ENCODE measurements around the gene NUF2.

The NUF2 gene

DNA sequence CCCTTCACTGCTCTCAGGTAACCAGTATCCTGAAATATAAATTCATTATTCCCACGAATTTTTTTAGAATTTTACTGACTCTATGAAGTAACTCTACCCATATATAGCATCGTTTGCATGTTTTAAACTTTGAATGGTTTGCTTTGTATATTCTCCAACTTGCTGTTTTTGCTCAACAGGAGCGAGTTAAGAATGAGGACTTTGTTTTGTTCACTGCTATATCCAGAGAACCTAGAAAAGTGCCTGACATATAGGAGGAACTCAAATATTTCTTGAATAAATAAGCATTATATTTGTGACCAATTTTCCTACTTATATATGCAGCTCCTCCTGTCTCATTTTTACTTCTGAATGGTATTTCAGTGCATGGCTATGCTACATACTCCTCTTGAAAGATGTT, 43.4 kb downstream of the NUF2 start:
- no peak for TF ChIP-seq ZNF274 (IDR thresholded peaks at IDR 0.05; ENCODE audit: low read depth, low read length)

DNA sequence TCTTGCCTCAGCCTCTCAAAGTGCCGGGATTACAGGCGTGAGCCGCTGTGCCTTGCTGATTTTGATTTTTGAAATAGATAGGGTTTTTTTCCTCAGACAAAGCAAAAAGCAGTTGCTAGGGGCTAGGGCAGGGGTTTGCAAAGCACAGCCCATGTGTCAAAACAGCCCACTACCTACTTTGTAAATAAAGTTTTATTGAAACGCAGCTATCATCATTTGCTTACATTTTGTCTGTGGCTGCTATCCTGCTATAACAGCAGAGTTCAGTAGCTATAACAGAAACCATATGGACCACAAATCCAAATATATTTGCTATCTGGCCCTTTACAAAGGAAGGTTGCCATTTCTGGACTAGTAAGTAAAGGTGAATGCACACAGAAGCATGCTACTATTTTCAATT, 44.8 kb downstream of the NUF2 start:
- H3K4me3 ChIP-seq (ENCODE audit: low read length) = no peak overlapping the region
- no peak for TF ChIP-seq ZNF274 (IDR thresholded peaks at IDR 0.05; ENCODE audit: low read depth, low read length)

More for the DNA sequence above, 43.4 kb downstream of the NUF2 start:
- H3K4me3 ChIP-seq (ENCODE audit: low read length) = no peak overlapping the region

DNA sequence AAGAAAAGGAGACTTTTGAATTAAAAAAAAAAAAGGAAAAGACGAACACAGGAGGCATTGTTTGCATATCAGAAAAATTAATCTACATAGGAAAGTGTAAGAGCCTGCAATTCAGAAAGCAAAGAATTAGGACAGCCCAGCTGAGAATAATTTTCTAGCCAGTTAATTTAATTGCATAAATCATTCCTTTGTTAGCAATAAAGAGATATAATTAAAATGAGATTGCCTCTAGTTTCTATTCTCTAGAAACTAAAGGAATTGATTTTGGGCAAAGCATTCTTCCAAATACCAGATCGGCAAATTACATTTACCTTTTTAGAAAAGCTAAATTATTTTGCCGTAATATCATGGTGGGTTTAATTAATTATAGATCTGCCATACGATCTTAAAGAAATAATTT, 46.0 kb downstream of the NUF2 start:
- TF ChIP-seq ZNF274 (IDR thresholded peaks at IDR 0.05; ENCODE audit: low read depth, low read length) = no peak
- H3K4me3 ChIP-seq (ENCODE audit: low read length) = no peak overlapping the region

- no peak for TF ChIP-seq ZNF274 (IDR thresholded peaks at IDR 0.05; ENCODE audit: low read depth, low read length)
- H3K4me3 ChIP-seq (ENCODE audit: low read length) = no peak overlapping the region
Measured at GRCh38 chr1:163372576-163372975, 50.8 kb downstream of the NUF2 start.

DNA sequence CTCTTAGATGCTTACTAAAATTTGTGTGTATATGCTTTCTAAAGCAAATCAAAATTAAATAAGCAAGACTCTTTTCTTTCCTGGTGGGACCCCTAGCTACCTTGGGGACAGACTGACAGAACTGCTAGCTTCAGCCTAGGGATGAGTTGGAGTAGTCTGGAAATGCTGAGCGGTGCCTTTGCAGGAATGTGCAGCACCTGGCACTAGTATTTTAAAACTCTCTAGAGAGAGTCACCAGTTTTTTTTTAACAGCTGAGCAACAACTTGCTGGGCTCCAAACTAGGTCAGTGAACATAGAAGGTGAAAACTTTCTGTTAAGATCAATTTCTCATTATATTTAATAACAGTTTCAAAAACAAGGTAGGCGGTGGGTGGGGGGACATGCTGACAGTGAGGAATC, 56.8 kb downstream of the NUF2 start:
- no peak for TF ChIP-seq ZNF274 (IDR thresholded peaks at IDR 0.05; ENCODE audit: low read depth, low read length)
- H3K4me3 ChIP-seq (ENCODE audit: low read length) = no peak overlapping the region

DNA sequence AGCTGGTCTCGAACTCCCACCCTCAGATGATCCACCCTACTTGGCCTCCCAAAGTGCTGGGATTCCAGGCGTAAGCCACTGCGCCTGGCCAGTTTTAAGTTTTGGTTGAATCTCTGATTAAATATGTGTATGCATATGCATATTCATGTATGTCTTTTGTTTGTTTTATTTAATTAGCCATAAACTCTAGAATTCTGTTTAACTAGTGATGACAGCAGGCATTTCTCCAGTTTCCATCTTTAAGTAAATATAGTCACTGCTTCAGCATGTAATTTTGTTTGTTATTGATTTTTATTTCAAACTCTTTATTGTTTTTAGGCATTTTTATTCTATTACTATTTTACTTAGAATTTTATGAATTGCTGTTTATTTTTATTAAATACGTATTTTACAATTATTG, 58.0 kb downstream of the NUF2 start:
- H3K4me3 ChIP-seq (ENCODE audit: low read length) = no peak overlapping the region

DNA sequence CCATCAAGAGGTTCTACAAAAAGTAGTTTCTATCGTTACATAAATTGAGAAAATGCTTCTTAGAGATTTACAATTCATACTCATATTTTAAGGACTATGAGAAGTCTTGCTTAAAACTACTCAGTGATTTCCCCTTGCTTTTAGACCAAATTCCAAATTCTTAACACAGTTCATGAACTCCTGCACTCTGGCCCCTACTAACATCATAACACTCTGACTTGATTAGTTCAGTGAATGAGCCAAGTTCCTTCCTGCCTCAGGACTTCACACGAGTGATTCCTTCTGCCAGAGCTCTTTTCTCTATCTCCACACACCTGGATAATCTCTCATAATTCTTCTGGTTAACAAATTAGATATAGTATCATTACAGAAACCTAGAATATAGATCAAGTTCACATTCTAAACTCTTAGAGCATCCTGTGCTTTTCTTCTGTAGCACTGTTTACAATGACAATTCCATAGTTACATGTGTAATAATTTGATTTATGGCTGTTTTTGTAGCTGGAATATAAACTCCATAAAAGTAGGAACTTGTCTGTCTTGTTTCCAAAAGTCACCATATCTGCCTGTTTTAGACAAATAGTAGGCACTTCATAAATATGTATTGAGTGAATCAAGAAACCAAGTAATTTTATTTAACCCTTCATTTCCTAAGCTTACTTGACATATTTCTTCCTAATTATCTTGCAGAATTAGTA, 59.9 kb downstream of the NUF2 start:
- no peak for TF ChIP-seq ZNF274 (IDR thresholded peaks at IDR 0.05; ENCODE audit: low read depth, low read length)
- no peak overlapping the region for H3K4me3 ChIP-seq (ENCODE audit: low read length)

More for the DNA sequence above, 58.0 kb downstream of the NUF2 start:
- no peak for TF ChIP-seq ZNF274 (IDR thresholded peaks at IDR 0.05; ENCODE audit: low read depth, low read length)

DNA sequence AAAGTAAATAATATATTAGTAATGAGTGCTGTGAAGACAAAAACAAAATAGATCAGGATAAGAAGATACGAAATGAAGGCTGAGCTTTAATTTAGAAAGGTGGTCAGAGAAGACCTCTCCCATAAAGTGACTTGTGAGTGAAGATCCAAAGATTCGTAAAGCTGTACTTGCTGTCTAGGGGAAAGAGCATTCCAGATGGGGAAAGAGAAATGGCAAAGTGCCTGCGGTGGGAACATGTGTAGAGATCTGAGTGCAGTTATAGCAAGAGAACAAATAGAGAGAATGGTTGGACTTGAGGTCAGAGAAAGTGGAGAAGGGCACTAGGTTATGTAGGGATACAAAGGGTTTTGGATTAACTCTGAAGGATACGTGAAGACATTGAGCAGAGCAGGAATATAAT, 60.6 kb downstream of the NUF2 start:
- no peak for TF ChIP-seq ZNF274 (IDR thresholded peaks at IDR 0.05; ENCODE audit: low read depth, low read length)
- H3K4me3 ChIP-seq (ENCODE audit: low read length) = no peak overlapping the region

DNA sequence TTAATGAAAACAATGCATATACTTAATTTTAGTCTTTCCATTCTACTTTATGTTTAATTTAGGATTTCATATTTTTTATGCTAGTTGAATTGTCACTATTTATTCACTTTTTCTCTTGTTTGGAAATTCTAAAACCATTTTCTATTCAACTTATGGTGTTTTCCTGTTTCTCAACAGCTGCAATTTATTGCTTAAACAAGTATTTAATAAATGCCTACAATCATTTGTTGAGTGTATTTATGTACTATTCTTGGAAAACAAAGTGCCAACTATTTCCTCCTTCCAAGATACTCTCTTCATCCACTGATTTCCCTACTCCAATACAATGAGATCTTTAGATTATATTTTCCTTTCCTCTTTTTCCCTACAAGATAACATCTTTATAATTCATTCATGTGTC, 65.4 kb downstream of the NUF2 start:
- no peak overlapping the region for H3K4me3 ChIP-seq (ENCODE audit: low read length)
- no peak for TF ChIP-seq ZNF274 (IDR thresholded peaks at IDR 0.05; ENCODE audit: low read depth, low read length)

- no peak overlapping the region for H3K4me3 ChIP-seq (ENCODE audit: low read length)
- no peak for TF ChIP-seq ZNF274 (IDR thresholded peaks at IDR 0.05; ENCODE audit: low read depth, low read length)
Measured at GRCh38 chr1:163388970-163389369, 67.2 kb downstream of the NUF2 start.

- H3K4me3 ChIP-seq (ENCODE audit: low read length) = no peak overlapping the region
- no peak for TF ChIP-seq ZNF274 (IDR thresholded peaks at IDR 0.05; ENCODE audit: low read depth, low read length)
Measured at GRCh38 chr1:163395790-163396189, 74.0 kb downstream of the NUF2 start.

GRCh38 chr1:163397451-163398200, 75.9 kb downstream of the NUF2 start:
- H3K4me3 ChIP-seq (ENCODE audit: low read length) = no peak overlapping the region
- TF ChIP-seq ZNF274 (IDR thresholded peaks at IDR 0.05; ENCODE audit: low read depth, low read length) = no peak

DNA sequence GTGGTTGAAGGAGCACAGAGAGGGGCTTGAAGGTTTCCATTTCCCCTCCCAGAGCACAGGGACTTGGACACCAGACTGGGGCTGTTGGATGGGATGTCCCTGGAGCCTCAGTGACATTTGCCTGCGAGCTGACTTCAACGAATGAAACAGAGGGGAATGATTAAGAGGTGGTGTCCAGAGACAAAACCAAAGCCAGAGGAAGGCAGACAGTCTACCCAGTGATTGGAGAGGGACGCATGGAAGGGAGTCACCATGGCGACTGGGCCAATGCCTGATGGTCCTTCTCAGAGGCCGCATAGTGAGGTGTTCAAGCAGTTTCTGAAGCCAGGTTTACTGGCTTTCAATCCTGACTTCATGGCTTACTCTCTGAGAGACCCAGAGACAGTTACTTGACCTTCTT, 77.2 kb downstream of the NUF2 start:
- TF ChIP-seq ZNF274 (IDR thresholded peaks at IDR 0.05; ENCODE audit: low read depth, low read length) = no peak
- no peak overlapping the region for H3K4me3 ChIP-seq (ENCODE audit: low read length)

DNA sequence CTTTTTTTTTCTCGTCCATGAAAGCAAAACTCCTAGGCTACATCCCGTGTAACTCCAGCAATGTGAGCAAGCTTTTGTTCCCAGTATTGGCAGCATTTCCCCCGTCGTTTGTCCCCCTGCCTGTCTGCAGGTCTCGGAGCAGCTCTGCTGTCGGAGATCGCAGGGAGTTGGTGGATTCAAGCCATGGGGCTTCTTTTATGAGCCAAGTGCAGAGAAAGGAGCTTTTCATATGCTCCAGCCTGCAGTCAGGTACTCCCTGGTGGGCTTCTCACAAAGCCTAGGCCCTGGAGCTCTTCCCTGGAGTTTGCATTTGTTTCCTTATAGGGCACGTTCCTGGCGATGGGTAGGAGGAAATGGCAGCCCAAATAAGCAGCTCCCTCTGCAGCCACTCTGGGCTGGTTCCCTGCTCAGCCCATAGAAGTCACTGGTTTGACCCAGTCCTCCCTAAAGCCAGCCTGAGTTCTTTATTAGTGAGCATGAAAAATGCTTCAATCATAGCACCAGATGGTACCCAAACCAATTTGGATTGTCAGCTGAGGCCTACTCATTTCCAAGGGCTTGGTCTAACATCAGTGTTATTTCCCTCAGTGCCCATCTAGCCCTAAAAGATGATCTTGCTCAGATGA, 78.3 kb downstream of the NUF2 start:
- H3K4me3 ChIP-seq (ENCODE audit: low read length) = no peak overlapping the region
- no peak for TF ChIP-seq ZNF274 (IDR thresholded peaks at IDR 0.05; ENCODE audit: low read depth, low read length)

GRCh38 chr1:163401211-163401610, 79.5 kb downstream of the NUF2 start:
- TF ChIP-seq ZNF274 (IDR thresholded peaks at IDR 0.05; ENCODE audit: low read depth, low read length) = no peak
- H3K4me3 ChIP-seq (ENCODE audit: low read length) = no peak overlapping the region
